HG03135 (cell line): Measurements from ENCODE around the gene BTF3L4.
A peak's percentile ranks its signal among the peaks of the same experiment; 100 is the strongest.
"Not testable (repeated sequence)": the region's sequence is repeated elsewhere in the genome, so short reads cannot be mapped to it uniquely, and the experiment has no call there.

Experiments
- ATAC-seq: cut with Tn5 transposase; IDR thresholded peaks from one replicate; pipeline ENCODE4 v1.9.1; 2021; ENCODE audit warnings: mild to moderate bottlenecking, moderate library complexity; ENCODE audit not compliant: unreplicated experiment

Gene BTF3L4

DNA sequence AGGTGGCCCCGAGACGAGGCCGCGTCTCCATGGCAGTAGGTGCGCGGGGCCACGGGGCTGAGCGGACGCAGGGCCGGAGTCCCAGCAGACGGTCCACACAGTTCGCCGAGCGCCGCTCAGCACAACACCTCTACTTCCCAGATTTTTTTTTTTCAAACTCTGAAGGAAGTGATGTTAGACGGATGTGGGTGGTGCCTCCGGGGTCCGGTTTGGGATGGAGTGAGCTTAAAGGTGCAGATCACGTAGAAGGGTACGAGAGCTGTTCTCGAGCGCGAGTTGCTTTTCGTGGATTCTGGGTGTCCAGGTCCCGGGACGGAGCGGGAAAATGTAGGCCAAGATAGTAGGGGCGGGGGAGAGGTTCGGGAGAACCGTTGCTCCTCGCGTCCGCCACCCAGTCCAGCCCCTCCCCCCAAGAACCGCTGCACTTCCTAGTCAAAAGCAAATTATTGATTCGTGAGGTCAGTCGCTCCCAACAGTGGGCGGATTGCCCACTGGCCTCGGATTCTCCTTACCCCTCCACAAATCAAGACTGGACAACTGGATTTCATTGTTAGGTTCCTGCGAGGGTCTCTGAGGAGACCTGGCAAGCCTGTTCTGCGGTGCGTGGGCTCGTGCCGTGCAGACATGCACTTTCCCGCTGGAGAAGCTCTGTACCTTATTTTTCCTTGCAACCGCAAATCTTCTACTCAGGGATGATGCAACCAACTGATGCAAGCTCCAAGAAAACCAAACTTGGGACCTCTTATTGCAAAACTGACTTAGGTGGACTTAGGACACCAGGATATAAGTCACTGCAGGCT, 829 bp upstream of the BTF3L4 start, which contains the start of gene TXNDC12:
TXNDC12 (minus strand) TSS at position 126 of the 800 bp plus-strand sequence; CDS start at position 31, 95 bp downstream.
- ATAC-seq = peak; percentile 38

DNA sequence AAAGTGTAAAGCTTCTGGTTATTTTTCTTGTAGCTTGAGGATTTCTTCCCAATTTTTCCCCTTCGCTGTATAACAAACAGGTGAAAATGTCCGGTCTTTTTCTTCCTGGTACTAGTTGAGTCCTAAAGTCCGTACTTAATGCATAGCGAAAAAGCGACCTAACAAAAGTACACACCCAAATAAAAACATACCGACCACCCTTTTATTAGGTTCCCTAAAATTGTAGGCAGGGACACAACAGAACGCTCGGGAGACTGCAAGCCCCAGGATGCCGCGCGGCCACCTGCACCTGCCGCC, 281 bp upstream of the BTF3L4 start:
- no peak for ATAC-seq

DNA sequence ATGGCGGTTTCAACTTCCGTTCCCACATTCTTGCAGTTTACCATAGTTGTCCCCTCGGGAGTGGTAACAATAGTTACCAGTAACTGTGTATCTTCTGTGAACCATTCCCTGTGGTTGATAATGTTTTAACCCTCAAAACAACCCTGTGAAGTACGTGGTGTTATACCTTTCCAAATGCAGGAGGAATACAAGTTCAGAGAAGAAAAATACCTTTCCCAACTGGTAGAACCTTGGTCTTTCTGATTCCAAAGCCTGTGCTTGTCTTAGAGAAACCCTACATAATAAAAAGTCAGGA, 789 bp downstream of the BTF3L4 start:
- ATAC-seq = peak; percentile 34

DNA sequence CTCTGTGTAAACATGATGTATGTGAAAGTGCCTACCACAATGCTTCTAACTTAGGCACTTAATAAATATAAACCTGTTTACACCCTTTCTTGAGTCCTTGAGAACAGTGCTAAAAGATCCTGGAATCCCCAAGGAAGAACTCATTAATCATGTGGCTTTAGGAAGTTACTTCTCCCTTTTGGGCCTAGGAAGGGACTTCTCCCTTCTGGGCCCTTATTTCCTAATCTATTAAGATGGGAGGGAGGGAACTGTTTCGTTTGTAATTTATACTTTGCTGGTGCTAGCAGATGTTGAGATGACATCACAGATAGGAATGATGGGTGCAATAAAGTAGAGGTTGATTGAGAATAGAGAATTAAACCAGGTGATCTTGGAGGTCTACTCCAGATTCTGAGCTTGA, 1.2 kb downstream of the BTF3L4 start:
- ATAC-seq = no peak

DNA sequence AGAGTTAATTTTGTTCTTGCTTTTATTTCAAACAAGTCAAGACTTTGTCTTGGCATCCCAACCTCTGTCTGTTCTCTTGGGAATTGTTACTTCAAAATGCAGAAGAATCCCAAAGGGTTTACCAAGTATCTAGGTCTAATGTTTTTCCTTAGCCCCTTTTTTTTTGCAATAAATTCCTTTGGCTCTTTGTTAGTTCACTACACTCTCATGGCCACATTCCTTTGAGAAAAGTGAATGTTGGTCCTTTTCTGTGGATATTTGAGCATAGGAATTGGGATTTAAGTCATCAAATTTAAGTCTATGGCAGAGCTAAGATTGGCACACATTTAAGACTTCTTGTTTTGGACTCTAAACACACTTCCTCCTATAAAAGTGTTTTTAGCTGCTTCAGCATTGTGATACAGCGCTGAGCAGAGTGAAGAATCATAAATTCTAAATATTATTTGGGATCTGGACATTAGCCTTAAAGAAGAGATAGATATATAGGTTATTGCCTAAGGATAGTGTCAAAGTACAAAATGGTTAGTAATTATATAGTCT, 1.9 kb downstream of the BTF3L4 start:
- ATAC-seq = no peak

DNA sequence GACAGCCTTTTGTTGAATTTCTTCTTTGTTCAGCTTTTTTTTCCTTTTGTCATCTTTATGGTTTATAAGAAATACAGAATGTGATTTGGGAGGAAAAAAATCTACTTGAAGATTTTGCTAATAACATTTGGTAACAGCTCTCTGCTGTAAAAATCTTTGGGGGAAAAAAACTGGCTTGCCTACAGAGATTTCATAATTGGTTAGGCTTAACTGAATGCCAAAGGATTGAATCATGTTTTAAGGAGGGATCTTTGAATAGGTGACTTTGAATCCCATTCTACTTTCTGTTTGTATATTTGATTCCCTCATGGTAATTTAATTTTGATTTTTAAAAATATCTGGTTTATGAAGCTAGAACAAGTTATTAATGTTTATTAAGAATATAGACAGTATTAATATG, 3.2 kb downstream of the BTF3L4 start:
- no peak for ATAC-seq

DNA sequence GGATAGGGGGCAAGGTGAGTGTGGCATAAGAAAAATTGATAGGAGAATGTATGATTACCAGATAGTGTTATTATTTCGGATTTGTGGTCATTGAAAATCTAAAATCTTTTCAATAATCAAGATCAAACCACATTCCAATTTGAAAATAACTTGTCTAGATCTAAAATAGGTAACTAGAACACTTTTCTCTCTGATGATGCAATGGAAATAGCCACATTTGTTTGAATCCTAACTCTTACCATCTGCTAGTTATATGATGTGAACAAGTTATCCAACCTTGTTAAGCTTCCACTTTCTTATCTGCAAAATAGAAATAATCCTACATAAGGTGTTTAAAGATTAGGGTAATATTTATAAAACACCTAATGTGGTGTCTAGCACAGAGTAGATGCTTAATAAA, 3.8 kb downstream of the BTF3L4 start:
- no peak for ATAC-seq

DNA sequence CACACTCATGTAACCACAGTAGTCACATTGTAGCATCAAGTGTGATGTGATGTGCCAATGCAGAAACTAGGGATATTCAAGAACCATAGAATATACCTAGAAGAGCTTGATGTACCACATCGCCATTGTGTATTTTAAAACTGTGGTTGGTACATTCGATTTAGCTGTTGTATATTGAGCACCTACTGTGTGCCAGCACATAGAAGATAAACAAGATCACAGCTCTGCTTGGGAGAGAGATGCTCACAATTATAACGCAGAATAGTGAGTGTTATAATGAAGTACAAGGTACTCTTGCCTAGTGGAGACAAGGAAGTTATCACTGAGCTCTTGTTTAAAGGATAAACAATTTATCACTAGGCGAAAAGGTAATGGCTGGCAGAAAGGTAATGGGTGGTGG, 4.7 kb downstream of the BTF3L4 start:
- no peak for ATAC-seq

DNA sequence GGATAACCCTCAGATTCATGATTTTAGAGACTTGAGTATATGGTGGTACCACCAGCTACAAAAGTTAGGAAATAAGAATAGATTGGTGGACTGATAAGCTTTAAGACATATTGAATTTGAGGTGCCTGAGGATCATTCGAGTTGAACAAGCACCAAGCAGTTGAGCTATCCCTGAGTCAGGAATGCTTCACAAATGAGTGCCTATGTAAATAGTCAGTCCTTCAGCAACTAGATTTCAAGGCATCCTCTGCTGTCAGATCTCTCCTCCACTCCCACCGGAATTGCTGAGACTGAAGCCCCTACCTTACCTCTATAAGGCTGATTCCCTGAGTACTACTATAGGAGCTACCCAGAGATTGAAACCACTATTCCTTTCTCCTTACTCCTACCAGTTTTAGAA, 7.1 kb downstream of the BTF3L4 start:
- ATAC-seq = no peak

DNA sequence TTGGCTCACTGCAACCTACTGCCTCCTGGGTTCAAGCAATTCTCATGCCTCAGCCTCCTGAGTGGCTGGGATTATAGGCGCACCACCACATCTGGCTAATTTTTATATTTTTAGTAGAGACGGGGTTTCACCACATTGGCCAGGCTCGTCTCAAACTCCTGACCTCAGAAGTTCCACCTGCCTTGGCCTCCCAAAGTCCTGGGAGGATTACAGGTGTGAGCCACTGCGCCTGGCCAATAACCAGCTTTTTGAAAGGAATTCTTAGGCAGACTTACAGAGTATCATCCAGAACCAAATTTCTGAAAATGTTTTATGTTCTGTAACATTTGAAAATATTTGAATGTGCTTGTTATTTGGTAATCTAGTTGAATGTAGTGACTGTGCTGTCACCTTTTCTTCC, 14.6 kb downstream of the BTF3L4 start:
- no peak for ATAC-seq

DNA sequence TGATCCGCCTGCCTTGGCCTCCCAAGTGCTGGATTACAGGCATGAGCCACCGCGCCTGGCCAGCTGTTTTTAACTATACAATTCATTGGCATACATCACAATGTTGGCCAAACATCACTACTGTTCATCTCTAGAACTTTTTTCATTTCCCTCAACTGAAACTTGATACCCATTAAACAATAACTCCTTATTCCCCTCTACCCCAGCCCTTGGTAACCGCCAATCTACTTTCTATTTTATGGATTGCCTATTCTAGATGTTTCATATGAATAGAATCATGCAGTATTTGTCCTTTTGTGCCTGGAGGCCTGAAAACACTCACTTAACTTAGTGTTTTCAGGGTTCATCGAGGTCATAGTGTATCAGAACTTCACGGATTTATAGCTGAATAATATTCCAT, 16.2 kb downstream of the BTF3L4 start:
- no peak for ATAC-seq

DNA sequence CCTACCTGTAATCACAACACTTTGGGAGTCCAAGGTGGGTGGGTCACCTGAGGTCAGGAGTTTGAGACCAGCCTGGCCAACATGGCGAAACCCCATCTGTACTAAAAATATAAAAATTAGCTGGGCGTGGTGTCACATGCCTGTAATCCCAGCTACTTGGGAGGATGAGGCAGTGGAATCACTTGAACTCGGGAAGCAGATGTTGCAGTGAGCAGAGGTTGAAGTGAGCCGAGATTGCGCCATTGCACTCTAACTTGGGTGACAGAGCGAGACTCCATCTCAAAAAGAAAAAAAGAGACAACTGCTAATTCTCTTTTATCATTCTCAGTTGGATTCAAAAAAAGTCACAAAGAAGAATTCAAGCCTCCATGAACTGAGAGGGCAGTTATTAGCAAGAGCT, 21.2 kb downstream of the BTF3L4 start:
- ATAC-seq = not testable (repeated sequence)

DNA sequence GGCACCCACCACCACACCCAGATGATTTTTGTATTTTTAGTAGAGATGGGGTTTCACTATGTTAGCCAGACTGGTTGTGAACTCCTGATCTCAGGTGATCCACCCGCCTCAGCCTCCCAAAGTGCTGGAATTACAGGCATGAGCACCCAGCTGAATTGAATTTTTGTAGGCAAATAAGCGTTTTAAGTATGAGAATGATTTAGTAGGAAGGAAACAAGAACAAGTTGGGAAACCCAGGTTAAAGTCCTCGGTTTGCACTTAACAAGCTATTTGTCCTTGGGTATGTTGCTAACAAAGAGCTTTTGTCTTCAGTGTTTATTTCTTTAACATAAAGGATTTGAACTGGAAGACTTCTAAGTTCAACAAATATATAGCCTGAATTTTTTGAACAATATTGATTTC, 23.9 kb downstream of the BTF3L4 start:
- ATAC-seq = no peak

DNA sequence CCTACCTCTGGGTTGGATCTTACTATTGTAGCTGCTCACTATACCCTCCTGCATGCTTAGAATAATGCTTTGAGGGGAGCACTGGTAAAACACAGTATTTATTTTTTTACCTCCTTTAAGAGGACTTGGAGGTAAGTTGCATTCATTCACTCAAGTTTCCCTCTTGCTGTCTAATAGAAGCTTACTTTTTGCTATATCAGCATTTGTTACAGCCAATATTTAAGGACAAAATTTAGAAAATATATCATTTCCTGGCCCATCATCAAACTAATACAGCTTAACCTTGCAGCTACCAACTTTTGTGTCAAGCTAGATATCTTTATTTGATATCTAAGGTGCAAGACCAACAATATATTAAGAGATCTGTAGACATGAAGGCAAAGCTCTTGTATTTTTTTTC, 31.8 kb downstream of the BTF3L4 start:
- ATAC-seq = not testable (repeated sequence)

DNA sequence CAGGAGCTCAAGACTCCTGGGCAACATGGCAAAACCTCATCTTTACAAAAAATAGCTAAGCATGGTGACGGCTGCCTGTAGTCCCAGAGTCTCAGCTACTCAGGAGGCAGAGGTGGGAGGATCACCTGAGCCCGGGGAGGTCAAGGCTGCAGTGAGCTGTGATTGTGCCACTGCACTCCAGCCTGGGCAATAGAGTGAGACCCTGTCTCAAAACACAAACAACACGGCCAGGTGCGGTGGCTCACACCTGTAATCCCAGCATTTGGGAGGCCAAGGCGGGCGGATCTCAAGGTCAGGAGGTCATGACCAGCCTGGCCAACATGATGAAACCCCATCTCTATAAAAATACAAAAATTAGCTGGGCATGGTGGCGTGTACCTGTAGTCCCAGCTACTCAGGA, 38.2 kb downstream of the BTF3L4 start:
- ATAC-seq = not testable (repeated sequence)

DNA sequence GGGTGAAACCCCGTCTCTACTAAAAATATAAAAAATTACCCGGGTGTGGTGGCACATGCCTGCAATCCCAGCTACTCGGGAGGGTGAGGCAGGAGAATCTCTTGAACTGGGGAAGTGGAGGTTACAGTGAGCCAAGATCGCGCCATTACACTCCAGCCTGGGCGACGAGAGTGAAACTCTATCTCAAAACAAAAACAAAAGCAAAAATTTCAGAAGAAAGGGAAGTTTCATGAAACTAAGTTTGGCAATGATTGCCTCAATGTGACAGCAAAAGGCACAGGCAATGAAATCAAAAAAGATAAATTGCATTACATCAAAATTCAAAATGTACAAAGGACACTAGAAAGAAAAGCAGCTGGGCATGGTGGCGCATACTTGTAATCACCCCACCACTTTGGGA, 40.1 kb downstream of the BTF3L4 start:
- no peak for ATAC-seq

DNA sequence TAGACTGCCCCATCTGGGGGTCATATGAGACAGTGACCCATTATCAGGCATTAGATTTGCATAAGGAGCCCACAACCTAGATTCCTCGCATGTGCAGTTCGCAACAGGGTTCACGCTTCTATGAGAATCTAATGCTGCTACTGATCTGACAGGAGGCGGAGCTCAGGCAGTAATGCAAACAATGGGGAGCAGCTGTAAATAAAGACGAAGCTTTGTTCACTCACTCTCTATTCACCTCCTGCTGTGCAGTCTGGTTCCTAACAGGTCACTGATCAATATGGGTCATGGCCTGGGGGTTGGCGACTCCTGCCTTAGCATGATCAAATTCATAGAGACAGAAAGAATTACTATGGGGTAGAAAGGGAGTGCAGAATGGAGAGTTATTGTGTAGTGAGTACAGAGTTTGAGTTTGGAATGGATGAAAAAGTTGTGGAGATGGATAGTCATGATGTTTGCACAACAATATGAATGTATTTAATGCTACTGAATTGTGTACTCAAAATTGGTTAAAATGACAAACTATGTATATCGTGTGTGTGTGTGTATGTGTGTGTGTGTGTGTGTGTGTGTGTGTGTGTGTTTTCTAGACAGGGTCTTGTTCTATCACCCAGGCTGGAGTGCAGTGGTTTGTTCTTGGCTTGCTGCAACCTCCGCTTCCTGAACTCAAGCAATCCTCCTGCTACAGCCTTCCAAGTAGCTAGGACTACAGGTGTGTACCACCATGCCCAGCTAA, 42.2 kb downstream of the BTF3L4 start:
- no peak for ATAC-seq

DNA sequence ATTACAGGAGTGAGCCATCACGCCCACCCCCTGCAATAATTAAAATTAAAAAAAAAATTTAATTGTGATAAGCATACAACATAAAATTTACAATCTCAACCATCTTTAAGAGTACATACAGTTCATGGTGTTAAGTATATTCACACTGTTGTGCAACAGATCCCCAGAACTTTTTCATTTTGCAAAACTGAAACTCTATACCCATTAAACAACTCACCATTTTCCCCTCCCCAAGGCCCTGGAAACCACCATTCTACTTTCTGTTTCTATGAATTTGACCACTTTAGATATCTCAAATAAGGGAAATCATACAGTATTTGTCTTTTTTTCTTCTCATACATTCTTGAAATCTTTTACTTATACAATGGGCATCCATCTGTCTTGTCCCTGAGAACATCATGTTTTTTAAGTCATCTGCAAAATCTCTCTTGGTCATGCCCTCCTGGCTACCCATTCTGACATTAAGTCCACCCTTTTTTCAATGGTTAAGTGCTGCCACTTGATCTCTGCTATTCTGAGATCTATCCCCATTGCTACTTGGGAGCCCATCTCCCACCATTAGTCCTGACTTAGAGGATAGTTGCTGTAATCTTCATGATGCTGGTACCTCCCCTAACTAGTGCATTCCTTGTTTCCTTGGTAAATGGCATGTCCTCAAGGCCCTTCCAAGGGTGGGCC, 46.4 kb downstream of the BTF3L4 start:
- peak; percentile 61 for ATAC-seq

DNA sequence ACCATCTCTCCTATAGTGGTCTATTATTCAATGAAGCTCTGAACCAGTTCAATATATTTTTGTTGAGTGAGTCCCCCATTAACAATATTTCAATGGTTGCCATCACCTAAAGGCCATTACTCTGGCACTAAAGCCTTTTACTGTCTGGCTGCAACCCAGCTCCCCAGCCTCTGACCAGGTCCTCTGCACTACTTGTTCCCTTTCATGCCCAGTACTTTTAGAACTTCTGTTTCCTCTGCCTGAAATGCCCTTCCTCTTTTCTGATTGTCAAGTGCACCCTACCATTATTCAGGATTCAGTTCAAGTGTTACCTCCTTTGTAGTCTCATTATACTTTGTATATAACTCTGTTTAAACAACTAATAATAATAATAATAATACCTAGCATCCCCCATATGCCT, 55.4 kb downstream of the BTF3L4 start:
- no peak for ATAC-seq

DNA sequence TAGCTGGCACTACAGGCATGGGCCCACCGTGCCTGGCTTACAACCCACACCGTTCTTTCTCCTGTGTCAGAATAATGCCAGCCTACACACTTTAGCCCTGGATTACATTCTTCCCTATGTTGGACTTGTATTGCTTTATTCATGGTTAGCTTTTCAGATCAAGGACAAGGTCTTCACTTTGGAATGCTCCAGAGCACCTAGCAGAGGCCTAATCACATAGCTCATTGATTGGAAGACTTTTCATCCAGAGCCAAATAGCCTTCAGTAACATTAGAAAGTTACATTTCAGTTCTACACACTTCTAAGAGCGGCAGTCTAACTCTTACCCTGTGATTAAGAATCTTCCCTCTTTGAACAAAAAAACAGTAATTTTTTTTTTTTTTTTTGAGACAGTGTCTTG, 56.4 kb downstream of the BTF3L4 start:
- no peak for ATAC-seq

DNA sequence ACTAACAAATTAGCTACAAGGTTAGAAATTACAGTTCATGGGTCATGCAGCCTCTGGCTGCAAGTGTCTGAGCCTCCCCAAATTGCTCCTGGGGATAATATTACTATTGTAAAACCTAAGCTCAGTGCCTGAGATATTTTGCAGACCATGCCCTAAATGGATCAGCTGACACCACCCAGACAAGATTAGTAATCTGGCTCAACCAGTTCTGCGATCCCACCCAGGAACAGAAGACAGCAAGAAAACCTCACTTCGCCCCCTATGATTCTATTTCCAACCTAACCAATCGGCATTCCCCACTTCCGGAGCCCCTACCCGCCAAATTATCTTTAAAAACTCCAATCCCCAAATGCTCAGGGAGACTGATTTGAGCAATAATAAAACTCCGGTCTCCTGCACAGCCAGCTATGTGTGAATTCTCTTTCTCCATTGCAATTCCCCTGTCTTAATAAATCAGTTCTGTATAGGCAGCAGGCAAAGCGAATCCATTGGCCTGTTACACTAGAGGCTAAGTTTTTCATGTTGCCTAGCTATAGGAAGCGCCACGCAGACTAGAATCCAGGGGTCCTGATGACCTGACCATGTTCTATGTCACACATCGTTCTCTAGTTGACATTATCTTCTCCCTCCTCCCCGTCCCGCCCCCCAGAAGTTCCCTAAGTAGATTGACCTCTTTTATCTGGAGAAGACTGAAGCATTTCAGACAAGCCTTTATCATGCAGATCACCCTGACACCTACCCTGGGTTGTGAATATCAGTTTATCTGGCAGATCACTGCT, 63.4 kb downstream of the BTF3L4 start:
- no peak for ATAC-seq
